ENCODE results near the gene PLXNB2.
"Not testable (repeated sequence)": the region's sequence is repeated elsewhere in the genome, so short reads cannot be mapped to it uniquely, and the experiment has no call there.

The PLXNB2 gene

DNA sequence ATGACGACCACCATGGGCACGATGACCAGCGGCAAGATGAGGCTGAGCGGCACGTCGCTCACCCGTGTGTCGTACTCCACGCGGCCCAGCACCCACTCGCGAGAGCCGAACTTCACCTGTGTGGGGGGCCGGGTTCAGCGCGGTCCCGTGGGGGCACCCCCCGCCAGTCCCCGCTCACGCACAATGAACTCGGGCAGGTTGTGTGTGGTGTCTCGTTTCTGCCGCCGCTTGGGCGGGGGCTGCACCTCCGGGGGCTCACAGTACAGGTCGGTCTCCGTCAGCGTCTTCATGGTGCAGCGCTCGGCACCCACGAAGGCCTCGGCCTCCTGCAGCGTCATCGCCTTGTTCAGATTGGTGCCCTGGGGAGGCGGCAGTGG, 26.1 kb downstream of the PLXNB2 start:
- in situ Hi-C loops (cut with MboI; ENCODE audit: low sequenced_read_pairs) = no loop called here

DNA sequence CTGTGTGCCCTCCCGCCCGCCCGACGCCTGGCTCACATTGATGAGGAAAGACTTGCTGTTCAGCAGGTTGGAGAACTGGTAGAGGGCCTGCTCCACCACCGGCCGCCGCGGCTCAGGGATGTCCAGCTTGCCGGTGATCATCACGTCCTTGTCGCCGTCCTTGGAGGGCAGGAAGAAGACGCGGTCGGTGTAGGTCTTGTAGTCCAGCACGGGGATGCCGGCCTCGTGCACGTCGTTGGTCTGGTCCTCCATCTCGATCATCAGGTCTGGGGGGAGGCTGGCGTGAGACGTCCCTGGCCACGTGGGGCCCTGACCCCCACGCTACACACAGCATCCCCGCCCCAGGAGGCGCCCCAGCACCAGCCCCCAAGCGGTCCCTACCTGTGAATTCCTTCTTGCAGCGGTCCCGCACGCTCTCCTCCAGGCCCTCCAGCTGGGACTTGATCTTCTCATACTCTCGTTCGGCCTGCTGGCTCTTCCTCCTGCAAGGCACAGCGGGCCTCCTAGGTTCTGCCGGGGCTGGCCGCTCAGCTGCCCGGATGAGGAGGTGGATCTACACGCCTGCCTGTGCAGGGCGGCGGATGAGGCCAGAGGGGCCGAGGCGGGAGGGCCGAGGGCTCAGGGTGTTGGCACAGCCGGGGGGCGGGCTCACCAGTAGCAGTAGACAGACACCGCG, 26.6 kb downstream of the PLXNB2 start:
- in situ Hi-C loops (cut with MboI; ENCODE audit: low sequenced_read_pairs) = no loop called here

DNA sequence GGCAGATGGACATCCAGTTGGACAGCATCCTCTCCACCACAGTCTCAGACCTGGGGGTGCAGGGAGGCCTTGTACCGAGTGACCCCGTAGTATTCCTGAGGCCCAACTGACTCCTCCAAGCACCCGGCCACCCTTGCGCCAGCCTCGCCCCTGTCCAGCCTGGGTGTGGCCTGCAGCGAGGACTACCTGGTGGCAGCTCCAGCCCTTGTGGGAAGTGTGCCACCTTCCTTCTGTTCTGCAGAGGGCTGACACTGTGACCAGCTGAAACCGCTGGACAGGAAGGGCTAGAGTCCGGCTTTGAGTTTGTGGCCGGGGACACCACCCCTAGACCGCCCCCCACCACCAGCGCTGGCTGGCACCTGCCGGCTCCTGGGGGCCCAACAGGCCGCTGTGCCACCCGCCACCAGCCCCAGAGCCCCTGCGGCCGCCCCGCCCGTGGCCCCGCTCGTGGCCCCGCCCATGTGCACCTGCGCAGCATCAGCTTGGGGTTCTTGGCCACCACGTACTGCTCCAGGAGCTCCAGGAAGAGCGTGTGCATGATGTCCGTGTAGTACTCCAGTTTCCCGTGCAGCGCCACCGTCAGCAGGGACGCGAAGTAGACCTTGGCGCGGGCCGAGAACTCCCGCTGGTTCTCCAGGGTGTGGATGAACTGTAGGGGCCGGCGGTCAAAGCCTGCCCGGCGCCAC, 27.3 kb downstream of the PLXNB2 start:
- in situ Hi-C loops (cut with MboI; ENCODE audit: low sequenced_read_pairs) = no loop called here

DNA sequence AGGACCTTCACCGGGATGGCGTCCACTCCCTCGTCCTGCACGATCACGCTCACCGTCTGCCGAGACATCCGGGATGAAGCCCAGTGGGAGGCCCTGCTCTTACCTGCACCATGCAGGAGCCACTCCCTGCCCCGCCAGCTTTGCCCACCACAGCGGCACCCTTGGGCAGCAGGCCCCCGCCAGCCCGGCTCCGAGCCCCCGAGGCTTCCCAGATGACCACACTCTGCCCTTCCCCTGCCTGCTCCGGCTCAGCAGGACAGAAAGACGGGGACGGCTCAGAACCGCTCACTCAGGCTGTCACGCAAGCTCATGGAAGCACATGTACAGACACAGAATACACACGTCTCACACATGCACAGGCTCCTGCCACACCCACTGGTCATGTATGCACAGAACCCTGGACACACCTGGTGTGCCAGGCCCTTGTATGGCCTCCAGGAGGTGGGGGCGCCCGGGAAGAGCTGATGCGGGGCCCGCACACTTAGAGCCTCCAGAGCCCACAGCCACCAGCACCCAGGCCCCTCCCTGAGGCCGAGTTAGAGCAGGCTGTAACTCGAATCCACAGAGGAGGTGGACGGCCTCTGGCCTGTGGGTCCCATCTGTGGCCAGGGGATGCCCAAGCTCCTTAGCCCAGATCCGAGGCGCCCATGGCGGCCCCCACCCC, 28.4 kb downstream of the PLXNB2 start:
- in situ Hi-C loops (cut with MboI; ENCODE audit: low sequenced_read_pairs) = loop anchor here (5.0 kb wide), 1 partner anchor 48 kb away; the partner anchor contains the start of gene DENND6B

DNA sequence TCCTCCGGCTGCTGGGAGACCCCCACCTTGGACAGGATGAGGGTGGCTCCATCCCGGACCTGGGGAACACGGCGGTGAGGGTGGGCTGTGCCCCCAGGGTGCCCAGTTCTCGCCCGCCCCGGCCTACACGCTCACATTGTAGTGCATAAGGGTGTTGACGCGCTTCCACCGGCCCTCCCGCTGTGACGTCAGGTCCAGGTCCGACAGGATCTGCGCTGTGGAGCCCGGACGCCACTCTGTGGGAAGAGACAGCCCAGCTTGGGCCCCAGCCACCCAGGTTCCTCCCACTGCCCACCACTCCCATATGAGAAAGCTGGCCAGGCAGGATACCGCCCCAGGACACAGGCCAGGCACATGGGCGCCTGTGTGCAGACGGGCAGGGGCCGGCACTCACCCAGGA, 29.0 kb downstream of the PLXNB2 start:
- in situ Hi-C loops (cut with MboI; ENCODE audit: low sequenced_read_pairs) = loop anchor here (5.0 kb wide), 1 partner anchor 49 kb away; the partner anchor contains the start of gene DENND6B

DNA sequence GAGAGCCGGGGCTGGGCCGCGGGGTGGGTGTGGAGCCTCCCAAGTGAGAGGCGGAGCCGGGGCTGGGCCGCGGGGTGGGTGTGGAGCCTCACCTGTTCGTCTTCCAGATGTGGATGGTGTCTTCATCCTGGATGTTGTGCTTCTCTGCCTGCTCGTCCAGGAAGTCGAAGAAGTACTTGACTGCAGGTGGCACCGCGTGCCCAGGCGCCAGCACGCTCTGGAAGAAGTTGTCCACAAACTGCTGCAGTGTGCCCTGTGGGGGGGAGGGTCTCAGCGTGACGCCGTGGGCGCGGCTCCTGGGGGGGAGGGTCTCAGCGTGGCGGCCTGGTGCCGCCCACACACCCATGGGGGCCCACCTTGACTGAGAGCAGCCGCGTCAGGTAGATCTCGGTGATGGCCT, 29.7 kb downstream of the PLXNB2 start:
- in situ Hi-C loops (cut with MboI; ENCODE audit: low sequenced_read_pairs) = loop anchor here (5.0 kb wide), 1 partner anchor 50 kb away; the partner anchor contains the start of gene DENND6B

DNA sequence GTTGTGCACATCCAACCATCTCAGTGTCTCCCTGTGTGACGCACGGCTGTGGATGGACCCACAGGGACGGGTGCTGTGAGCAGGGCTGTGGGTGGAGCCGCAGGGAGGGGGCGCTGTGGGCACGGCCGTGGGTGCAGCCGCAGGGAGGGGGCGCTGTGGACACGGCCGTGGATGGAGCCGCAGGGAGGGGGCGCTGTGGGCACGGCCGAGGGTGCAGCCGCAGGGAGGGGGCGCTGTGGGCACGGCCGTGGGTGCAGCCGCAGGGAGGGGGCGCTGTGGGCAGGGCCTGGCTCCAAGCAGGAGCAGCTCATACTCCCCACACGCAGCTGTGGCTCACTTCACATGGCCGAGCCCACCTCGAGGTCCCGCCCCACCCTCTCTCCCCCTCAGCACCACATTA, 31.3 kb downstream of the PLXNB2 start:
- in situ Hi-C loops (cut with MboI; ENCODE audit: low sequenced_read_pairs) = loop anchor here (5.0 kb wide), 1 partner anchor 51 kb away; the partner anchor contains the start of gene DENND6B

DNA sequence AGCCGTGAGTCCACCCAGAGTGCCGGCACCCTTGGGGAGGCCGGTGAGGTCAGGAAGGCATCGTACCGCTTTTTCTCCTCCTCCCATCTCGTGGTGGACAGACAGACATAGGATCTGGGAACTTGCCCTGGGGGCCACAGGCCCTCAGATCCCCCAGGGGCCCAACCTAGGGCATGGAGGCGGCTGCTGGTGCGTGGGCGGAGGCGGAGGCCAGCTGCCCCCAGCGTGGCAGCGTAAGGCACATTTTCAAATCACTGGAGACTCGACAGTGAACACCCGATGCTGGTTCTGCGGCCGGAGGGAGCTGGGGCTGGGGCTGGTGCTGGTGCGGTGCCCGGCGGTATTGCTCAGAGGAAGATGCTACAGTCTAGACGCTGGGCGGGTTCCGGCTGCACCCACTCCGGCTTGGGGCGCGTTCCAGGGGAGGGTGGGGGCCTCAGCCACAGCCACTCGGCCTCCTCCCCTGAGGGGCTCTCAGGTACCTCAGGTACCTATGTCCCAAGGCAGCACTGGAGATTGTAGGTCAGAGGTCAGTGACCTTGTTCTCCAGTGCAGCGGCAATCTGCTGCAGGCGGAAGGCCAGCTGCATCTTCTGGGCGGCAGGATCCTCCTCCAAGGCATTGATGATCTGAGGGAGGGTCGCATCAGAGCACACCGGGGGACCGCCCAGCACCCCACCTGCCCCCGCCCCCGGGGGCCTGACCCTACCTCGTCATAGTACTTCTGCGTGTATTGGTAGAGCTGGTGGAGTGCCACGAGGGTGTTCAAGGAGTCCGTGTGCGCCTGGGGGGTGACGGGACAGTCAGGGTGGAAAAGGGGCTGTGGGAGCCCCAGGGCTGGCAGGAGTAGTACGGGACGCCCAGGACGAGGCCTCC, 32.0 kb downstream of the PLXNB2 start:
- in situ Hi-C loops (cut with MboI; ENCODE audit: low sequenced_read_pairs) = loop anchor here (5.0 kb wide), 1 partner anchor 52 kb away; the partner anchor contains the start of gene DENND6B

DNA sequence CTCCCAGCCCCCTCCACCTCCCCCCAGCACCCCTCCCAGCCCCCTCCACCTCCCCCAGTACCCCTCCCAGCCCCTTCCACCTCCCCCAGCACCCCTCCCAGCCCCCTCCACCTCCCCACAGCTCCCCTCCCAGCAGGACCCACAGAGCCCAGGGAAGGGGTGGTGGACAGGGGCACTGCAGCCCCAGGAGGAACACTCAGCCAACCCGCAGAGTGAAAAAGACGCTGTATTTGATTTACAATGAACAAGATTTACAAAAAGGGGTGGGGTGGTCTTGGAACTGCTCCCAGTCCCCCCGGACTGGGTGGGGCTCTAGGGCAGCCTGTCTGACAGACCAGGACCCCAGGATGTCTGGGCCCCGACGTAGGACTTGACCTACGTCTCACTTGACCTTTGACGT, 32.7 kb downstream of the PLXNB2 start:
- in situ Hi-C loops (cut with MboI; ENCODE audit: low sequenced_read_pairs) = loop anchor here (5.0 kb wide), 1 partner anchor 53 kb away; the partner anchor contains the start of gene DENND6B

DNA sequence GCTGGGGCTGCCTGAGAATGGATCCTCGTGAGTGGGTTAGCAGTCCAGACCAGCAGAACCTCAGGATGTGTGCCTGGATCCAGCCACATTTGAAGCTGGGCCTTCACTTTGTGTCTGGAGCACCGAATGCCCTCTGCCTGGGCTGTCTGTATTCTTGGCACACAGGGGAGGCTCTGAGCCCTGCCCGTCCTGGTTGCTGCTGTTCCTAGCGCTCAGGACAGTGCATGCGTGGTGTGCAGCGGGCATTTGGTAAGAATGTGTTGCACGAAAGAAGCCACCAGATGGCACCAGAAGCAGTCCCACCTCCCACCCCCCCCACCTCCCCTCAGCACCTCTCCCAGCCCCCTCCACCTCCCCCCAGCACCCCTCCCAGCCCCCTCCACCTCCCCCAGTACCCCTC, 33.1 kb downstream of the PLXNB2 start:
- in situ Hi-C loops (cut with MboI; ENCODE audit: low sequenced_read_pairs) = no loop called here

DNA sequence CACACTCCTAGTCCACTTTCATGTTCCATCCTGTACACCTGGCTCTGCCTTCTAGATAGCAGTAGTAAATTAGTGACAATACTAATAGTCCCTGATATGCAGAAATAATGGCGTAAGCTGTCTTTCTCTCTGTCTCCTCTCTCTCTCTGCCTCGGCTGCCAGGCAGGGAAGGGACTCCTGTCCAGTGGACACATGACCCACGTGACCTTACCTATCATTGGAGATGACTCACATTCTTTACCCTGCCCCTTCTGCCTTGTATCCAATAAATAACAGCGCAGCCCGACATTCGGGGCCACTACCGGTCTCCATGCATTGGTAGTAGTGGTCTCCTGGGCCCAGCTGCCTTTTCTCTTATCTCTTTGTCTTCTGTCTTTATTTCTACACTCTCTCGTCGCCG, 33.7 kb downstream of the PLXNB2 start:
- in situ Hi-C loops (cut with MboI; ENCODE audit: low sequenced_read_pairs) = not testable (repeated sequence)

DNA sequence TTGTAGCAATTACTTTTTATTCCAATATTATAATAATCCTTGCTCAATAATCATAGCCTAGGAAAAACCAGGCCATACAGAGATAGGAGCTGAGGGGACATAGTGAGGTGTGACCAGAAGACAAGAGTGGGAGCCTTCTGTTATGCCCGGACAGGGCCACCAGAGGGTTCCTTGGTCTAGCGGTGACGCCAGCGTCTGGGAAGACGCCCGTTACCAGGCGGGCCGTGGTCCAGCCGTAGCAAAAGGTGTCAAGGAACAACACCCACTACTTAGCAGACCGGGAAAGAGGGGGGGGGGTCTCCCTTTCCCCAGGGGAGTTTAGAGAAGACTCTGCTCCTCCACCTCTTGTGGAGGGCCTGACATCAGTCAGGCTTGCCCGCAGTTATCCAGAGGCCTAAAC, 34.1 kb downstream of the PLXNB2 start:
- in situ Hi-C loops (cut with MboI; ENCODE audit: low sequenced_read_pairs) = not testable (repeated sequence)

DNA sequence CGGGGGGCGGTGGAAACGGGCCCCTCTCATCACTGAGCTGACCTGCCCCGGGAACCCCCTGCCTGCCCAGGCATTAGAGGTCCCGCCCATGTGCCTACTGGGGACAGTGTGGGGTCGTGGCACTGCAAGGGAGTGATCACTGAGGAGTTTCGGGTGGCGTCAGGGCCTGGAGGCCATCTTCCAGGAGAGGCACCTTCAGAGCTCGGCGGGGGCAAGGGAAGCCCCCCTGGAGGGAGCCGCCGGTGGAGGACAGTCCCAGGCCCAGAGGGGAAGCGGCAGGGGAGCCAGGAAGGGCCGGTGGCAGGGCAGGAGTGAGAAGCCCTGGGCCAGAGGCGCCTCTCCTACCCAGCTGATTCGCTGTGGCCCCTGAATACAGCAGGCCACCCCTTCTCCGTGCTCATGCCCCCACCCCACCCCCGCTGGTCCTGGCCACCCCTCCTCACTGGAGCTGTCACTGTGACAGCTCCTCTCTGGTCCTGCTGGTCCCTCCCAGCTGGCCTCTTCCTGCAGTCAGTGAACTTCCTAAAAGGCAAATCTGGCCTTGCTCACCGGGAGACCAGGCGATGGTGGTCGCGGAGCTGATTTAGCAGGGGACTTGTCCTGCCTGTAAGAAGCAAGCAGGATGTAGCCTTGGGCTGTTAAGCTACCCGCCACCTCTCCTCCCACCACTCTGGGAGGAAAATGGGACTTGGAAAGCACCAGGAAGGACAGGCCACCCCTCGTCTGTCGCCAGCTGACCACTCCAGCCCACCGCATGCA, 35.2 kb downstream of the PLXNB2 start:
- in situ Hi-C loops (cut with MboI; ENCODE audit: low sequenced_read_pairs) = no loop called here

DNA sequence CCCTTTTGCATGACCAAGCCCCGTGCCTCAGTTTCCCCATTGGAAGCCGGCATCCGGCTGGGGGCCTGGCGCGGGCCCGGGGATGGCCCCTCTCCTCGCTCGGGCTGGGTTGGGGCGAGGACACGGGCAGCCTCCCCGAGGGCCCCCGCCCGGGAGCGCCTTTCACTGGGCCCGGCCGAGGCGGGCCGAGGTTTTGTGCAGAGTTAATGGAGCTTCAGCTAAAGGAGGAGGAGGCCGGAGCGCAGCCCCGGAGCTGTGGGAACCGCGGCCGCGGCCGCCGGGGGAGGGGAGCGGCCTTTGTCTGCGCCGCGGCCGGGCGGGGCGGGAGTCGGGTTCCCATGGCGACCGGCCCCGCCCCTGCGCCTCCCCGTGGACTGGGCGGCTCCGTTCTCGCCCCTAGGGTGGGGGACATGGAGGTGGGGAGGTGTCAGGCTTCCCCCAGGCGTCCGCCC, 35.9 kb downstream of the PLXNB2 start:
- in situ Hi-C loops (cut with MboI; ENCODE audit: low sequenced_read_pairs) = no loop called here

DNA sequence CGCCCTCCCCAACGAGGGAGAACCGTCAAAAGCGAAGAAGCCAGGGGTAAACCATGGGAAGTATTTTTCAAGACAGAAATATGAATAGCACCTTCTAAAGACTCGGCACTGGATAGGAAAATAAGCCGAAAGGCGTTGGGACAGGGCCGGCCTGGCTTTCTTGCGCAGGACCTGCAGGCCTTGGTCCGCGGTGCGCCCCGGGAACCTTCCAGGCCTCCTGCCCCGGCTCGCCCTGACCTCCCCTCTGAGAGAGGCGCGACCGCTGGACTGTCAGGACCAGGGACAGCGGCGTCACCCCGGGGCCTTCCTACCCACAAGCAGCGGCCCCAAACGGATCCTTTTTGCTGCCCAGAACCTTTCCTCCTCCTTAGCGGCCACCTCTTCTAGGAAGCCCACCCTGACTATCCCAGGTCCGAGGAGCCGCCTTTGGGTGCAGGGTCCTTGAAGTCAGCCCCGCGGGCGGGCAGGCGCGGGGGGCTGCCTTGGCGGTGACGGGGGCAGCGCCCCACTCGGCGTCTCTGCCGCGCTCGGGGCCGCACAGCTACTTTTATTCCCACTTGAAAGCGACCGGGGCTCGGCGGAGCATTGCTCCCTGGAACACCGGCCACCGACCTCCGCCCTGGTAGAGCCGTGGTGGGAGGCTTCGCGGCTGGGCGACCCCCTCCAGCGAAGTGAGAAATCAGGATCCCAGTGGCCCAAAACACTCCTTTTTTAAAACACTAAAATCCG, 36.6 kb downstream of the PLXNB2 start:
- in situ Hi-C loops (cut with MboI; ENCODE audit: low sequenced_read_pairs) = no loop called here

DNA sequence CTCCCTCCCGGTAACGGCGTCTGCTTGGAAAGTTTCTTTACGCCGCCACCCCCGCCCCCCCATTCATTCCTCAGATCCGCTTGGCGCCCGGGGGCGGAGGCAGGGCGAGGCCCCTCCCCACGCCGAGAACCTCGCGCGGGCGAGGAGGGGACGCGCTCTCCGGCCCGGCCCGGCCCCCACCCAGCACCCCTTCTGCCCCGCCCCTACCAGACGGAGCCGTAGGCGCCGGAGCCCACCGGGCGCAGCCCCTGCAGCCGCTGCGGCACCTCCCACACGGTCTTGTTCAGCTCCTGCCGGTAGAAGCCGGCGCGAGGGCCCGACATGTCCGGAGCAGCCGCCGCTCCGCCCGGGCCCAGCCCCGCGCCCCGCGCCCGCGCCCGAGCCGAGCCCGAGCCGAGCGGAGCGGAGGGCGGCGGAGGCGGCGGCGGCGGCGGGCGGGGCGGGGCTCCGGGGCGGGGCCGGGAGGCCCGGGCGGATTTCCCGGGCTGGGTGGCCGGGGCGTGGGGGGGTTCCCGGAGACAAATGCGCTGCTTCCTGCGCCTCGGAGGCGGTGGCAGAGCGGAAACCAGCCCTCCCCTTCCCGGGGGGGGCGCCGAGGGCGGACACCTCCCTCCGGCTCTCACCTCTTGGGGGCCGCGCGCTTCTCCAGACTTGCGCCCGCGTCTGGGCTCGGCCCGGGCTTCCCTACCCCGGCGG, 37.3 kb downstream of the PLXNB2 start, which contains the start of gene MAPK11:
Gene MAPK11, minus strand, starts transcription at position 411 of the 696 bp plus-strand sequence. Its CDS starts 88 bp downstream, at position 323.
- in situ Hi-C loops (cut with MboI; ENCODE audit: low sequenced_read_pairs) = no loop called here

DNA sequence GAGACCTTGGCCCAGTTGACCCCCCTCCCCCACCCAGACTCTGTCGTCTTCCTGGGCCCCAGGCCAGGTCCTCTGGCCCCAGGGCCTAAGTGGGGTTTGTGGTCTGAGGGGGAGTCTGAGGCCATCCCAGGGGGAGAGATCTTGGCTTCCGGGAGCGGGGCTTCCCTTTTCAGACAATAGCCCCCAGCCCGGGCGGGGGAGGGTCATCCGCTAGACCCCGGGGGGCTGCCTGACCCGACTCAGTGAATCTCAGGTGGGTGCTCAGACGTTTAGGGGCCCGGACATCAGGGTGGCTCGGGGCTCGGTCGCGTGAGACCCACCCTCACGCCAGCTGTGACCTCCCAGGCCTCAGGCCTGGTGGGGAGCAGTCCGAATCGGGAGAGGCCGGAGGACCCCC, 37.9 kb downstream of the PLXNB2 start:
- in situ Hi-C loops (cut with MboI; ENCODE audit: low sequenced_read_pairs) = no loop called here

DNA sequence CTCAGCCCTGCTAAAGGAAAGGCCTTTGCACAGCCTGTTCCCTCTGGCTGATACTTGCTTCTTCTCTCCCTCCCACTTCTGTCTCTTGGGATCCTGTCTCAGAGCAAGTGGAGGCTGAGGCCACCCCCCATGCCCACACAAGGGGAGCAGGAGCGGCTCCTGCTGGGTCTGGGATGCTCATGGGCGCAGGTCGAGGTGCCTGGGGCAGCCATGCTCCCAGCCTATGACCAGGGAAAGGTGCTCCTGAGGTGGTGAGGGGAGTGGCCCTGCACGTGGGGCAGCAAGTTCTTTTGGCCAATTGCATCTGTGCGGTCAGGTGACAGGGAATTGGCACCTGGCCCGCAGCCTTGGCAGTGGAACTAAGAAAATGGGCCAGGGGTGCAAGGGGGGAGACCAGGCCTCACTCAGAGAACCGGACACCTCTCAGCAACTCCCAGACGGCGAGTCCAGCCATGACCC, 38.8 kb downstream of the PLXNB2 start:
- in situ Hi-C loops (cut with MboI; ENCODE audit: low sequenced_read_pairs) = no loop called here
